Stimulated activated CD4-positive, alpha-beta T cell treated with anti-CD3 and anti-CD28 coated beads, Interleukin-2, amount 100 ng/mL, for 48 hours (primary cell): ENCODE measurements around the gene ACOX2.
"Not testable (repeated sequence)": the region's sequence is repeated elsewhere in the genome, so short reads cannot be mapped to it uniquely, and the experiment has no call there.

Experiments
- DNase-seq, 2 donors: peaks; one replicate each; pipeline ENCODE4 v3.0.0-alpha.2; 2020

ACOX2 gene

GRCh38 chr3:58534592-58535494, 2.1 kb downstream of the ACOX2 start:
- DNase-seq: no peak

- DNase-seq: peak; percentile 75 to 81
Measured at GRCh38 chr3:58532794-58533220, 4.2 kb downstream of the ACOX2 start.

- no peak for DNase-seq
Measured at GRCh38 chr3:58531956-58532355, 5.0 kb downstream of the ACOX2 start.

GRCh38 chr3:58531555-58531954, 5.4 kb downstream of the ACOX2 start:
- DNase-seq: no peak

- DNase-seq: no peak
Measured at GRCh38 chr3:58530354-58530865, 6.6 kb downstream of the ACOX2 start.

- DNase-seq: no peak
Measured at GRCh38 chr3:58529516-58530353, 7.3 kb downstream of the ACOX2 start.

GRCh38 chr3:58528629-58529028, 8.4 kb downstream of the ACOX2 start:
- no peak for DNase-seq

- not testable (repeated sequence) for DNase-seq
Measured at GRCh38 chr3:58527440-58527839, 9.6 kb downstream of the ACOX2 start.

GRCh38 chr3:58526515-58526957, 10.5 kb downstream of the ACOX2 start:
- no peak for DNase-seq

- DNase-seq: no peak
Measured at GRCh38 chr3:58524326-58524888, 12.6 kb downstream of the ACOX2 start.

GRCh38 chr3:58522759-58523425, 14.1 kb downstream of the ACOX2 start:
- DNase-seq: no peak

- no peak for DNase-seq
Measured at GRCh38 chr3:58521917-58522631, 14.9 kb downstream of the ACOX2 start.

GRCh38 chr3:58521336-58521670, 15.7 kb downstream of the ACOX2 start:
- no peak for DNase-seq

- no peak for DNase-seq
Measured at GRCh38 chr3:58520403-58521335, 16.3 kb downstream of the ACOX2 start.

- no peak for DNase-seq
Measured at GRCh38 chr3:58519668-58520402, 17.2 kb downstream of the ACOX2 start.

- no peak for DNase-seq
Measured at GRCh38 chr3:58518291-58518789, 18.6 kb downstream of the ACOX2 start.

GRCh38 chr3:58514405-58514804, 22.6 kb downstream of the ACOX2 start:
- DNase-seq: no peak

- DNase-seq: no peak
Measured at GRCh38 chr3:58508437-58508836, 28.6 kb downstream of the ACOX2 start.

GRCh38 chr3:58507356-58508078, 29.5 kb downstream of the ACOX2 start:
- no peak for DNase-seq
